HepG2 (cell line): ENCODE results near the gene ADAT3. TPM values are rescaled to one million over a fixed set of nuclear protein-coding genes. Genes with fewer than 3 reads are reported as not detected.

ENCODE experiments used
- BCLAF1 ChIP-seq: fragments of 450-650 bp; IDR thresholded peaks from 2 replicates; pipeline ENCODE4 v1.6.1; 2017; ENCODE audit warnings: mild to moderate bottlenecking
- CHCHD3 ChIP-seq: sonication (generic); formaldehyde crosslinking; IDR thresholded peaks from 2 replicates; pipeline ENCODE4 v1.8.0; 2022; ENCODE audit warnings: mild to moderate bottlenecking, missing genetic modification reagents, moderate library complexity
- HNRNPH1 ChIP-seq: fragments of 200-400 bp; formaldehyde crosslinking; optimal IDR thresholded peaks from 2 replicates; pipeline ENCODE3; 2017; ENCODE audit warnings: mild to moderate bottlenecking, low read depth, low read length
- HOXD1 ChIP-seq: sonication (generic); formaldehyde crosslinking; IDR thresholded peaks from 2 replicates; pipeline ENCODE4 v1.5.0; 2020; ENCODE audit warnings: missing genetic modification reagents
- IKZF4 ChIP-seq: sonication (generic); formaldehyde crosslinking; IDR thresholded peaks from 2 replicates; pipeline ENCODE4 v1.5.1; 2020; ENCODE audit warnings: borderline replicate concordance, mild to moderate bottlenecking, low read depth, missing genetic modification reagents; ENCODE audit errors: not compliant biosample characterization
- NFYC ChIP-seq: IDR thresholded peaks from 2 replicates; pipeline ENCODE4 v1.6.1; 2016; ENCODE audit warnings: missing genetic modification reagents, missing compliant biosample characterization
- STAG1 ChIP-seq: sonication (generic); formaldehyde crosslinking; IDR thresholded peaks from 2 replicates; pipeline ENCODE4 v1.4.0; 2020; ENCODE audit warnings: missing genetic modification reagents
- THYN1 ChIP-seq: sonication (generic); formaldehyde crosslinking; IDR thresholded peaks from 2 replicates; pipeline ENCODE4 v1.8.1; 2023; ENCODE audit warnings: low read depth, mild to moderate bottlenecking, moderate library complexity, missing genetic modification reagents, borderline replicate concordance
- ZNF3 ChIP-seq: IDR thresholded peaks from 2 replicates; pipeline ENCODE4 v1.7.0; 2017; ENCODE audit warnings: inconsistent platforms
- ZNF350 ChIP-seq: sonication (generic); formaldehyde crosslinking; IDR thresholded peaks from 2 replicates; pipeline ENCODE4 v1.4.0; 2020; ENCODE audit warnings: mild to moderate bottlenecking, low read depth, missing genetic modification reagents, borderline replicate concordance
- ZNF383 ChIP-seq: sonication (generic); formaldehyde crosslinking; IDR thresholded peaks from 2 replicates; pipeline ENCODE4 v1.4.0; 2020; ENCODE audit warnings: missing genetic modification reagents, mild to moderate bottlenecking, borderline replicate concordance
- ZNF616 ChIP-seq: sonication (generic); formaldehyde crosslinking; IDR thresholded peaks from 2 replicates; pipeline ENCODE4 v1.5.0; 2020; ENCODE audit warnings: low read depth, mild to moderate bottlenecking, missing genetic modification reagents
- ZNF652 ChIP-seq: IDR thresholded peaks from 2 replicates; pipeline ENCODE4 v1.6.1; 2016; ENCODE audit warnings: low read depth, borderline replicate concordance
- ZNF766 ChIP-seq: sonication (generic); formaldehyde crosslinking; IDR thresholded peaks from 2 replicates; pipeline ENCODE4 v1.5.0; 2020; ENCODE audit warnings: missing genetic modification reagents, borderline replicate concordance
- ZNF792 ChIP-seq: IDR thresholded peaks from 2 replicates; pipeline ENCODE4 v1.6.1; 2016
- ZNF850 ChIP-seq: sonication (generic); formaldehyde crosslinking; conservative IDR thresholded peaks from 2 replicates; pipeline ENCODE4 v1.9.0; 2021; ENCODE audit warnings: mild to moderate bottlenecking, missing genetic modification reagents
- ZNF891 ChIP-seq: sonication (generic); formaldehyde crosslinking; IDR thresholded peaks from 2 replicates; pipeline ENCODE4 v1.5.0; 2020; ENCODE audit warnings: mild to moderate bottlenecking, missing genetic modification reagents
- polyA plus RNA-seq, 8 experiments: library from polyadenylated mRNA; depleted of rRNA in 3 of 8; stranded (reverse) in 7 of 8; unstranded in 1 of 8; fragments of >200 nt; fragmentation: Illumina TruSeq in 4 of 8; extraction: Trizol in 4 of 8; gene quantifications; 2 replicates each; pipeline versions ENCODE4 v1.2.1 to v1.2.3, GENCODE V29; 2011 to 2016; ENCODE audit warnings: low read depth in 4 of 8, missing spikeins in 1 of 8, mixed read lengths in 1 of 8; ENCODE audit not compliant: insufficient read depth in 1 of 8
- total RNA-seq, 5 experiments: library from RNA; depleted of rRNA; stranded (reverse); fragments of >200 nt; fragmentation: Illumina TruSeq; extraction: Trizol; gene quantifications; 2 replicates each; pipeline ENCODE4 v1.2.3, GENCODE V29; 2016; ENCODE audit warnings: low read depth in 1 of 5
- TF ChIP-seq, protein P1 (sequence below): sonication (generic); formaldehyde crosslinking; IDR thresholded peaks from 2 replicates; pipeline ENCODE4 v1.8.1; 2023; ENCODE audit warnings: mild to moderate bottlenecking, inconsistent platforms, moderate library complexity, missing genetic modification reagents, borderline replicate concordance
- TF ChIP-seq, protein P2 (sequence below): sonication (generic); formaldehyde crosslinking; IDR thresholded peaks from 2 replicates; pipeline ENCODE4 v1.8.1; 2022; ENCODE audit warnings: mild to moderate bottlenecking, missing genetic modification reagents
- TF ChIP-seq, protein P3 (sequence below): sonication (generic); formaldehyde crosslinking; IDR thresholded peaks from 2 replicates; pipeline ENCODE4 v1.5.0; 2020; ENCODE audit warnings: missing genetic modification reagents

Gene ADAT3
- total and polyA plus RNA-seq, 2 of the 13 experiments (the other 11 are each of a cell fraction or from before 2014, with no cell fraction given) = 0.95 to 3.5 TPM

- TF ChIP-seq BCLAF1 = no peak
- TF ChIP-seq ZNF616 (CRISPR knock-in tag) = no peak; the same call in 1 of the 2 replicates
- TF ChIP-seq, protein P1, sequence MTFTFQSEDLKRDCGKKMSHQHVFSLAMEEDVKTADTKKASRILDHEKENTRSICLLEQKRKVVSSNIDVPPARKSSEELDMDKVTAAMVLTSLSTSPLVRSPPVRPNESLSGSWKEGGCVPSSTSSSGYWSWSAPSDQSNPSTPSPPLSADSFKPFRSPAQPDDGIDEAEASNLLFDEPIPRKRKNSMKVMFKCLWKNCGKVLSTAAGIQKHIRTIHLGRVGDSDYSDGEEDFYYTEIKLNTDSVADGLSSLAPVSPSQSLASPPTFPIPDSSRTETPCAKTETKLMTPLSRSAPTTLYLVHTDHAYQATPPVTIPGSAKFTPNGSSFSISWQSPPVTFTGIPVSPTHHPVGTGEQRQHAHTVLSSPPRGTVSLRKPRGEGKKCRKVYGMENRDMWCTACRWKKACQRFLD (CRISPR knock-in tag) = peak; percentile 89; the same call in 1 of the 2 replicates
- TF ChIP-seq THYN1 (CRISPR knock-in tag) = no peak
- TF ChIP-seq, protein P2, sequence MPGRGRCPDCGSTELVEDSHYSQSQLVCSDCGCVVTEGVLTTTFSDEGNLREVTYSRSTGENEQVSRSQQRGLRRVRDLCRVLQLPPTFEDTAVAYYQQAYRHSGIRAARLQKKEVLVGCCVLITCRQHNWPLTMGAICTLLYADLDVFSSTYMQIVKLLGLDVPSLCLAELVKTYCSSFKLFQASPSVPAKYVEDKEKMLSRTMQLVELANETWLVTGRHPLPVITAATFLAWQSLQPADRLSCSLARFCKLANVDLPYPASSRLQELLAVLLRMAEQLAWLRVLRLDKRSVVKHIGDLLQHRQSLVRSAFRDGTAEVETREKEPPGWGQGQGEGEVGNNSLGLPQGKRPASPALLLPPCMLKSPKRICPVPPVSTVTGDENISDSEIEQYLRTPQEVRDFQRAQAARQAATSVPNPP = no peak
- no peak for TF ChIP-seq ZNF383 (CRISPR knock-in tag)
- TF ChIP-seq ZNF350 = peak; percentile 75; the same call in 1 of the 2 replicates
- TF ChIP-seq ZNF766 = no peak
- TF ChIP-seq NFYC = peak; percentile 46
- peak; percentile 86 for TF ChIP-seq ZNF792
- TF ChIP-seq ZNF652 (CRISPR knock-in tag) = no peak
- peak; percentile 10; the same call in 1 of the 2 replicates for TF ChIP-seq STAG1 (CRISPR knock-in tag)
- 0 out of 2 replicates have a peak, but pooled peaks have one; percentile 68 for TF ChIP-seq ZNF891
- peak; percentile 86 for TF ChIP-seq HOXD1 (CRISPR knock-in tag)
- TF ChIP-seq, protein P3, sequence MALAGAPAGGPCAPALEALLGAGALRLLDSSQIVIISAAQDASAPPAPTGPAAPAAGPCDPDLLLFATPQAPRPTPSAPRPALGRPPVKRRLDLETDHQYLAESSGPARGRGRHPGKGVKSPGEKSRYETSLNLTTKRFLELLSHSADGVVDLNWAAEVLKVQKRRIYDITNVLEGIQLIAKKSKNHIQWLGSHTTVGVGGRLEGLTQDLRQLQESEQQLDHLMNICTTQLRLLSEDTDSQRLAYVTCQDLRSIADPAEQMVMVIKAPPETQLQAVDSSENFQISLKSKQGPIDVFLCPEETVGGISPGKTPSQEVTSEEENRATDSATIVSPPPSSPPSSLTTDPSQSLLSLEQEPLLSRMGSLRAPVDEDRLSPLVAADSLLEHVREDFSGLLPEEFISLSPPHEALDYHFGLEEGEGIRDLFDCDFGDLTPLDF (CRISPR knock-in tag) = peak; percentile 97
- no peak for TF ChIP-seq ZNF850 (CRISPR knock-in tag)
- TF ChIP-seq CHCHD3 (CRISPR knock-in tag) = peak; percentile 97
- TF ChIP-seq ZNF3 (CRISPR knock-in tag) = no peak
- no peak for TF ChIP-seq HNRNPH1
- peak; percentile 87 for TF ChIP-seq IKZF4 (CRISPR knock-in tag)
These were observed 29.3 kb upstream of the ADAT3 start (continued) for GRCh38 chr19:1875646-1876495.
